Measurements from ENCODE around the gene CDC40.
"Not testable (repeated sequence)": the region's sequence is repeated elsewhere in the genome, so short reads cannot be mapped to it uniquely, and the experiment has no call there.

The CDC40 gene

DNA sequence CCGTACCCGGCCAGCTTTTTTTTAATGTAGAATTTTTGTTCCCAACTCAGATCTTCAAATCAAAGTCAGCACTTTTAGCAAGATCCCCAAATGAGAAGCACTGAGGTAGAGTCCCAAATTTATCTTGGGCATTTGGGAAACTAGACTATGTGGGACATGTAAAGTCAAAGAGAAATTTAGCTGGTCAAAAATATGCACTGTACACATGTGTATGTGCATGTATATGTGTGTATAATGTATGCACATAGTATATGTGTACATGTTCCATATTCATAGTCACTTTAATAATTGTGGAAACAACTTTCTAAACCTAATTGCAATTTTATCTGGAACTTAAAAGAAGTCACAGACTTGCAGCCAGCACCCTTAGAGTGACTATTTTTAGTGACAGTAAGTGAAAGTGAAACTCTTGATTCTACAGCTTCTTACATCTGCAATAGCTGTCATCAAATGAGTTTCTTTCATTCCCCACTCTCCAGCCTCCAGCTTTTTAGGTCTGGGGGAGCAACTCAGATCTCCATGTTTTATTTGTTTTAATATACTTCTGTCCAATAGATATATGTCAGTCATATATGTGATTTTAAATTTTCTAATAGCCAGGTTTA, 53.6 kb downstream of the CDC40 start:
- Histone ChIP-seq H3K4me2 (ENCODE audit: low read depth, low read length, poor library complexity, severe bottlenecking) (no peak overlapping the region), H3K4me3 (ENCODE audit: insufficient read depth, low read length, poor library complexity, severe bottlenecking) (no peak overlapping the region), H3K9me2 (replicated peaks; ENCODE audit: insufficient read depth, low read length) (no peaks in the 10 kb centered on the region), H3K27ac (ENCODE audit: low read depth, low read length) (no peak overlapping the region), H3F3A (ENCODE audit: insufficient read depth) (no peaks in the 10 kb centered on the region), H4K20me1 (ENCODE audit: low read depth, low read length) (no peaks in the 10 kb centered on the region), H3K9ac (ENCODE audit: low read length) (no peak overlapping the region), H3K36me3 (ENCODE audit: low read length) (peaks cover 14% of the 10 kb centered on the region; the same call in 1 of the 2 replicates), H3K9me3 (ENCODE audit: insufficient read depth, low read length) (no peaks in the 10 kb centered on the region), H3K27me3 (ENCODE audit: low read length) (no peaks in the 10 kb centered on the region), H3K79me2 (ENCODE audit: insufficient read depth, low read length) (no peaks in the 10 kb centered on the region), H2AFZ (ENCODE audit: low read depth, low read length, severe bottlenecking) (no peak overlapping the region)
- TF ChIP-seq, protein P1, sequence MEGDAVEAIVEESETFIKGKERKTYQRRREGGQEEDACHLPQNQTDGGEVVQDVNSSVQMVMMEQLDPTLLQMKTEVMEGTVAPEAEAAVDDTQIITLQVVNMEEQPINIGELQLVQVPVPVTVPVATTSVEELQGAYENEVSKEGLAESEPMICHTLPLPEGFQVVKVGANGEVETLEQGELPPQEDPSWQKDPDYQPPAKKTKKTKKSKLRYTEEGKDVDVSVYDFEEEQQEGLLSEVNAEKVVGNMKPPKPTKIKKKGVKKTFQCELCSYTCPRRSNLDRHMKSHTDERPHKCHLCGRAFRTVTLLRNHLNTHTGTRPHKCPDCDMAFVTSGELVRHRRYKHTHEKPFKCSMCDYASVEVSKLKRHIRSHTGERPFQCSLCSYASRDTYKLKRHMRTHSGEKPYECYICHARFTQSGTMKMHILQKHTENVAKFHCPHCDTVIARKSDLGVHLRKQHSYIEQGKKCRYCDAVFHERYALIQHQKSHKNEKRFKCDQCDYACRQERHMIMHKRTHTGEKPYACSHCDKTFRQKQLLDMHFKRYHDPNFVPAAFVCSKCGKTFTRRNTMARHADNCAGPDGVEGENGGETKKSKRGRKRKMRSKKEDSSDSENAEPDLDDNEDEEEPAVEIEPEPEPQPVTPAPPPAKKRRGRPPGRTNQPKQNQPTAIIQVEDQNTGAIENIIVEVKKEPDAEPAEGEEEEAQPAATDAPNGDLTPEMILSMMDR (IDR thresholded peaks at IDR 0.05; ENCODE audit: insufficient read depth, low read length, poor library complexity, severe bottlenecking): no peak
- no peak for TF ChIP-seq EZH2phosphoT487 (conservative IDR thresholded peaks at IDR 0.05; ENCODE audit: low read length)

DNA sequence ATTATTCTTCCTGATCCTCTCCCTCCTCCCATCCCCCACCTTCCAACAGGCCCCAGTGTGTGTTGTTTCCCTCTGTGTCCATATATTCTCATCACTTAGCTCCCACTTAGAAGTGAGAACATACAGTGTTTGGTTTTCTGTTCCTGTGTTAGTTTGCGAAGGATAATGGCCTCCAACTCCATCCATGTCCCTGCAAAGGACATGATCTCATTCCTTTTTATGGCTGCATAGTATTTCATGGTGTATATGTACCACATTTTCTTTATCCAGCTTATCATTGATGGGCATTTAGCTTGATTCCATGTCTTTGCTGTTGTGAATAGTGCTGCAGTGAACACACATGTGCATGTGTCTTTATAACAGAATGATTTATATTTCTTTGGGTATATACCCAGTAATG, 55.8 kb downstream of the CDC40 start:
- H3K79me2 ChIP-seq (ENCODE audit: insufficient read depth, low read length); H4K20me1 ChIP-seq (ENCODE audit: low read depth, low read length); H2AFZ ChIP-seq (ENCODE audit: low read depth, low read length, severe bottlenecking); H3K36me3 ChIP-seq (ENCODE audit: low read length); H3K4me3 ChIP-seq (ENCODE audit: insufficient read depth, low read length, poor library complexity, severe bottlenecking); H3F3A ChIP-seq (ENCODE audit: insufficient read depth); H3K9me3 ChIP-seq (ENCODE audit: insufficient read depth, low read length); H3K9me2 ChIP-seq (replicated peaks; ENCODE audit: insufficient read depth, low read length); H3K9ac ChIP-seq (ENCODE audit: low read length); H3K27ac ChIP-seq (ENCODE audit: low read depth, low read length); H3K27me3 ChIP-seq (ENCODE audit: low read length); H3K4me2 ChIP-seq (ENCODE audit: low read depth, low read length, poor library complexity, severe bottlenecking): not testable (repeated sequence)

DNA sequence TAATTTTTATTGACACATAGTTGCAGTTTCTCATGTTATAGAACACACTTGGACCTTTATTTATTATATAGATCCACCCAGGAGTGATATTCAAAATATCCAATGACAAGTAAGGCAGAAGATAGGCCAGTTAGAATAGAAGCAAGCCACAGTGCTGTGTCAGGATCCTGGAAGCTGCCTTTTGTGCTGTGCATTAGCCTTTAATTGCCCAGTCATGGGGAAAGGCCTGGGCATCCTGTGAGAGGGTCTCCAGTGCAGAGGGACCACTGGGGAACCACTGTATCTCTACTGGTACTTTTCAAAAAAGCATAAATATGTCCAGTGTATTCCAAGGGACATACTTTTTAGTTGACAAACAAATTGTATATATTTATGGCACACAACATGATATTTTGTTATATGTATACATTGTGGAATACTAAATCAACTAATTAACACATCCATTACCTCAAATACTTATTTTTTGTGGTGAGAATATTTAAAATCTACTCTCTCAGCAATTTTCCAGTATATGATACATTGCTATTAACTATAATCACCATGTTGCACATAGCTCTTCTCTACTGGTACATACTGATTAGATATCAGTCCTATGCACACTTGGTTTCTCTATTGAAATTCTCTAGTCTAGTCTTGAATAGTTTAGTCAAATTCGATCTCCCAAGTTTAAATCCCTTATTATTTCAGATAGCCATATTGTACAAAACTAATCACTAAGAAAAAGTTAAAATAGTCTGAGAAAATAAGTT, 59.5 kb downstream of the CDC40 start:
- H3K9me3 ChIP-seq (ENCODE audit: insufficient read depth, low read length): no peaks in the 10 kb centered on the region
- no peaks in the 10 kb centered on the region for H3F3A ChIP-seq (ENCODE audit: insufficient read depth)
- H2AFZ ChIP-seq (ENCODE audit: low read depth, low read length, severe bottlenecking): no peak overlapping the region
- no peaks in the 10 kb centered on the region for H3K27me3 ChIP-seq (ENCODE audit: low read length)
- H3K36me3 ChIP-seq (ENCODE audit: low read length): 0 out of 2 replicates have a peak, but pooled peaks cover 4% of the 10 kb centered on the region
- no peak overlapping the region for H3K4me2 ChIP-seq (ENCODE audit: low read depth, low read length, poor library complexity, severe bottlenecking)
- H3K9me2 ChIP-seq (replicated peaks; ENCODE audit: insufficient read depth, low read length): no peaks in the 10 kb centered on the region
- no peaks in the 10 kb centered on the region for H3K79me2 ChIP-seq (ENCODE audit: insufficient read depth, low read length)
- no peak overlapping the region for H3K9ac ChIP-seq (ENCODE audit: low read length)
- H3K4me3 ChIP-seq (ENCODE audit: insufficient read depth, low read length, poor library complexity, severe bottlenecking): no peak overlapping the region
- TF ChIP-seq EZH2phosphoT487 (conservative IDR thresholded peaks at IDR 0.05; ENCODE audit: low read length): no peak
- TF ChIP-seq, protein P1 (IDR thresholded peaks at IDR 0.05; ENCODE audit: insufficient read depth, low read length, poor library complexity, severe bottlenecking): no peak
- H3K27ac ChIP-seq (ENCODE audit: low read depth, low read length): no peak overlapping the region
- no peaks in the 10 kb centered on the region for H4K20me1 ChIP-seq (ENCODE audit: low read depth, low read length)

DNA sequence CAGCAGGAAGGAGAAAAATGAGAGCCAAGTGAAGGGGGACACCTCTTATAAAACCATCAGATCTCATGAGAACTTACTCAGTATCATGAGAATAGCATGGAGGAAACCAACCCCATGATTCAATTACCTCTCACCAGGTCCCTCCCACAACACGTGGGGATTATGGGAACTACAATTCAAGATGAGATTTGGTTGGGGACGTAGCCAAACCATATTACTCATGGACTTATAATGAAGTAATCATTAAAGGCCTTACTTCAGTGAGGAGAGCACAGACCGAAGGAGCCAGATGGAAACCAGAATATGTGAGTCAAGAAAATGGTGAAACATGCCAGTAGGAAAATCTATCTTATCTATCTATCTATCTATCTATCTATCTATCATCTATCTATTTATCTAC, 64.4 kb downstream of the CDC40 start:
- H3K9me3 ChIP-seq (ENCODE audit: insufficient read depth, low read length); H3K4me2 ChIP-seq (ENCODE audit: low read depth, low read length, poor library complexity, severe bottlenecking); H3K79me2 ChIP-seq (ENCODE audit: insufficient read depth, low read length); H2AFZ ChIP-seq (ENCODE audit: low read depth, low read length, severe bottlenecking); H3K27ac ChIP-seq (ENCODE audit: low read depth, low read length); H3K9me2 ChIP-seq (replicated peaks; ENCODE audit: insufficient read depth, low read length); H3K9ac ChIP-seq (ENCODE audit: low read length); H3K36me3 ChIP-seq (ENCODE audit: low read length); H3F3A ChIP-seq (ENCODE audit: insufficient read depth); H4K20me1 ChIP-seq (ENCODE audit: low read depth, low read length); H3K4me3 ChIP-seq (ENCODE audit: insufficient read depth, low read length, poor library complexity, severe bottlenecking); H3K27me3 ChIP-seq (ENCODE audit: low read length): not testable (repeated sequence)

Measured in SU-DHL-6 (cell line).